DMS53 treated with DMSO at 0.1 percent for 48 hours (cell line): ENCODE data around the gene PCDH1.

ENCODE experiments used
- DNase-seq: peaks from one replicate; lab custom pipeline; 2025; ENCODE audit not compliant: unreplicated experiment; lab: John Stamatoyannopoulos, UW

PCDH1 gene

GRCh38 chr5:141812512-141812911 lies 65.7 kb downstream of the PCDH1 start:
- DNase-seq = no peak

GRCh38 chr5:141811287-141812155 lies 66.7 kb downstream of the PCDH1 start:
- no peak for DNase-seq

- DNase-seq = no peak
Observed at GRCh38 chr5:141810702-141811101, 67.5 kb downstream of the PCDH1 start.

- DNase-seq = no peak
Observed at GRCh38 chr5:141809380-141810096, 68.7 kb downstream of the PCDH1 start.

- DNase-seq = no peak
Observed at GRCh38 chr5:141808857-141809256, 69.4 kb downstream of the PCDH1 start.

- DNase-seq = no peak
Observed at GRCh38 chr5:141807732-141808131, 70.5 kb downstream of the PCDH1 start.

- DNase-seq = no peak
Observed at GRCh38 chr5:141807329-141807728, 70.9 kb downstream of the PCDH1 start.

- no peak for DNase-seq
Observed at GRCh38 chr5:141806626-141807025, 71.6 kb downstream of the PCDH1 start.

- no peak for DNase-seq
Observed at GRCh38 chr5:141805874-141806595, 72.2 kb downstream of the PCDH1 start.

- DNase-seq = no peak
Observed at GRCh38 chr5:141804475-141804874, 73.7 kb downstream of the PCDH1 start.
